Ishikawa (cell line): Measurements from ENCODE around the gene FLYWCH2.

Experiments used
- EP300 ChIP-seq: IDR thresholded peaks from 2 replicates; pipeline ENCODE4 v1.6.1; 2012; ENCODE audit warnings: borderline replicate concordance
- FOXM1 ChIP-seq: IDR thresholded peaks from 2 replicates; pipeline ENCODE4 v1.6.1; 2012; ENCODE audit warnings: low read depth, borderline replicate concordance
- MAX ChIP-seq: IDR thresholded peaks from 2 replicates; pipeline ENCODE4 v1.6.1; 2012
- RAD21 ChIP-seq: IDR thresholded peaks from 2 replicates; pipeline ENCODE4 v1.6.1; 2012; ENCODE audit warnings: low read depth
- REST ChIP-seq: IDR thresholded peaks from 2 replicates; pipeline ENCODE4 v1.6.1; 2012; ENCODE audit warnings: low read depth, mild to moderate bottlenecking
- TAF1 ChIP-seq: IDR thresholded peaks from 2 replicates; pipeline ENCODE4 v1.6.1; 2012; ENCODE audit warnings: low read depth, mild to moderate bottlenecking
- TCF12 ChIP-seq: IDR thresholded peaks from 2 replicates; pipeline ENCODE4 v1.6.1; 2012; ENCODE audit warnings: low read depth
- YY1 ChIP-seq: IDR thresholded peaks from 2 replicates; pipeline ENCODE4 v1.6.1; 2012; ENCODE audit warnings: low read depth

- TF ChIP-seq TCF12: no peak
- no peak for TF ChIP-seq TAF1
- no peak for TF ChIP-seq FOXM1
- TF ChIP-seq YY1: no peak
- TF ChIP-seq EP300: no peak
- TF ChIP-seq RAD21: no peak
- TF ChIP-seq MAX: no peak
- TF ChIP-seq REST: peak; percentile 92
Observed at GRCh38 chr16:2860826-2861567, 22.0 kb upstream of the FLYWCH2 start.
